BE2C (cell line): Measurements from ENCODE around the gene AURKAIP1.

Experiments
- DNase-seq: peaks from one replicate; pipeline ENCODE4 v3.0.0-alpha.2; 2020
- H3K27me3 ChIP-seq: fragments of 250-450 bp; sonication (Bioruptor Pico); 2 replicates; pipeline ENCODE4 v1.5.1; 2020; ENCODE audit warnings: mild to moderate bottlenecking
- H3K36me3 ChIP-seq: fragments of 250-450 bp; sonication (Bioruptor Pico); 2 replicates; pipeline ENCODE4 v1.5.1; 2020; ENCODE audit warnings: mild to moderate bottlenecking
- H3K4me1 ChIP-seq: fragments of 250-450 bp; sonication (Bioruptor Pico); 2 replicates; pipeline ENCODE4 v1.5.1; 2020
- H3K4me3 ChIP-seq: 2 replicates; pipeline ENCODE4 v1.5.1; 2011; ENCODE audit warnings: low read depth, low read length
- H3K9me3 ChIP-seq: fragments of 250-450 bp; sonication (Bioruptor Pico); 2 replicates; pipeline ENCODE4 v1.5.1; 2020
- TF ChIP-seq, protein P1 (sequence below): IDR thresholded peaks from 2 replicates; pipeline ENCODE4 v1.5.1; 2012; ENCODE audit warnings: mild to moderate bottlenecking, low read depth, low read length

Gene AURKAIP1

DNA sequence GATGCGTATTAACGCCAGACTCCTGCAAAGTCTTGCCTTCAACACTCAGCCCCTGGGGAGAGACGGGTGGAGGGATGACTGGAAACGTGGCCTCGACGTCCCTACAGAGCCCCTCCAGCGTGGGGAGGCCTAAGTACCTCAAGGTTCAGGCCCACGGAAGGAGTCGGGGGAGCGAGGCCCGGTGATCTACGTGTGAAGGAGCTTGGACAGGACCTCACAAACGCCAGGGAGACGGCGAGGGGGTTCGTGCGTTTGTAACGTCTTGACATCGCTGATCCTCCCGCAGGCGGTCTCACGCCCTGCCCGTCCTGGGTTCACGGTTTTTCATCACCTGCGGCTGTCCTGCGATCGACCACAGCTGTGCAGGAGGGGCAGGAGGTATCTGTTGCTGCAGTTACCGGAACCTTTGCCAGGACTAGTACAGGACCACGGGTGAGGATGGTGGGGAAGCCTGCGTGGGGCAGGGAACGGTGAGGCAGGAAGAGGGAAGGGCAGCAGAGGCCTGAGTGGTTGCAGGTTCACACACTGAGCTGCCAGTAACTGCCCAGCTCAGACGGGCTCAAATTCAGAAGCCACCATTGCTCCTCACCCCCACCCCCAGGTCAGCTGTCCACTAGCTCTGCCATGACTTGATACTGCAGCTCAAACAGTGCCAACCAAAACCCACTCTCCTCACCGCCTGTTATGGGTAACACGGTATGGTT, 25.0 kb upstream of the AURKAIP1 start:
- TF ChIP-seq, protein P1, sequence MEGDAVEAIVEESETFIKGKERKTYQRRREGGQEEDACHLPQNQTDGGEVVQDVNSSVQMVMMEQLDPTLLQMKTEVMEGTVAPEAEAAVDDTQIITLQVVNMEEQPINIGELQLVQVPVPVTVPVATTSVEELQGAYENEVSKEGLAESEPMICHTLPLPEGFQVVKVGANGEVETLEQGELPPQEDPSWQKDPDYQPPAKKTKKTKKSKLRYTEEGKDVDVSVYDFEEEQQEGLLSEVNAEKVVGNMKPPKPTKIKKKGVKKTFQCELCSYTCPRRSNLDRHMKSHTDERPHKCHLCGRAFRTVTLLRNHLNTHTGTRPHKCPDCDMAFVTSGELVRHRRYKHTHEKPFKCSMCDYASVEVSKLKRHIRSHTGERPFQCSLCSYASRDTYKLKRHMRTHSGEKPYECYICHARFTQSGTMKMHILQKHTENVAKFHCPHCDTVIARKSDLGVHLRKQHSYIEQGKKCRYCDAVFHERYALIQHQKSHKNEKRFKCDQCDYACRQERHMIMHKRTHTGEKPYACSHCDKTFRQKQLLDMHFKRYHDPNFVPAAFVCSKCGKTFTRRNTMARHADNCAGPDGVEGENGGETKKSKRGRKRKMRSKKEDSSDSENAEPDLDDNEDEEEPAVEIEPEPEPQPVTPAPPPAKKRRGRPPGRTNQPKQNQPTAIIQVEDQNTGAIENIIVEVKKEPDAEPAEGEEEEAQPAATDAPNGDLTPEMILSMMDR: no peak
- Histone ChIP-seq H3K4me3 (peak overlapping the region; percentile 87), H3K4me1 (no peaks in the 10 kb centered on the region; the same call in 1 of the 2 replicates), H3K27me3 (no peaks in the 10 kb centered on the region), H3K9me3 (no peaks in the 10 kb centered on the region), H3K36me3 (peaks cover 67% of the 10 kb centered on the region)
- no peak for DNase-seq

DNA sequence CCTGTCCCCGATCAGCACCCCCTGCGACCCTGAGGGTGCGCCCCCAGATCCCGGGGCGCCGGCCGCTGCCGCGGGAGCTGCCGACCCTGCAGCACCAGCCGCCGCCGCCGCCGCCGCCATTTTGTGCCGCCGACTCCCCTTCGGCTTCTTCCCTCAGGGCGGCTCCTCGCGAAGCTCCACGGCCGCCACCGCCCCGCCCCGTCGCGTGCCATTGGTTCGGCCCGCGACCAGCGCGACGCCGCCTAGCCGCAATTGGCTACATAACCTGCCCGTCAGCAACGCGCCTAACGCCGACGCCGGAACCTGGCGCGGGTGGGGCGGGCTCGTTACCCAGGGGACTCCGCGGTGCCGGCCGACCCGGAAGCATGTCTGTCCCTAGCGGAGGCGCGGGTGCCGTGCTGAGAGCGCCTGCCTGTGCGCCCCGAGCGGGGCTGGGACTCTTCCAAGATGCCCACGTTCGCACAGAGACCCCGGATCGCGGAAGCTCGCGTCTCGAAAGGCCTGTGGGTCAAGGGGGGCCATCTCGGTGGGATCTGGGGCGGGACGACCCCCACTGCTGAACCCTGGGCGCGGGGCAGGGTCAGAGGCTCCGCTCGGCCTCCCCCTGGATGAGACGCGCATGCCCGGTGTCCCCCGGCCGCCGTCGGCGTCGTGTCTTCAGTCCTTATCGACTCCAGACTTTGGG, 24.3 kb upstream of the AURKAIP1 start, which contains the start of gene CCNL2:
Gene CCNL2 (minus strand): TSS at position 149 of the 685 bp plus-strand sequence. CDS start 29 bp downstream, at position 120.
- DNase-seq: peak; percentile 100
- H3K4me3 ChIP-seq: peak within 1 kb of the TSS; percentile 87
- TF ChIP-seq, protein P1: peak; percentile 51
- H3K36me3 ChIP-seq: peaks cover 65% of the 10 kb centered on the region
- H3K27me3 ChIP-seq: no peaks in the 10 kb centered on the region
- no peaks in the 10 kb centered on the region for H3K9me3 ChIP-seq
- H3K4me1 ChIP-seq: no peaks in the 10 kb centered on the region; the same call in 1 of the 2 replicates

DNA sequence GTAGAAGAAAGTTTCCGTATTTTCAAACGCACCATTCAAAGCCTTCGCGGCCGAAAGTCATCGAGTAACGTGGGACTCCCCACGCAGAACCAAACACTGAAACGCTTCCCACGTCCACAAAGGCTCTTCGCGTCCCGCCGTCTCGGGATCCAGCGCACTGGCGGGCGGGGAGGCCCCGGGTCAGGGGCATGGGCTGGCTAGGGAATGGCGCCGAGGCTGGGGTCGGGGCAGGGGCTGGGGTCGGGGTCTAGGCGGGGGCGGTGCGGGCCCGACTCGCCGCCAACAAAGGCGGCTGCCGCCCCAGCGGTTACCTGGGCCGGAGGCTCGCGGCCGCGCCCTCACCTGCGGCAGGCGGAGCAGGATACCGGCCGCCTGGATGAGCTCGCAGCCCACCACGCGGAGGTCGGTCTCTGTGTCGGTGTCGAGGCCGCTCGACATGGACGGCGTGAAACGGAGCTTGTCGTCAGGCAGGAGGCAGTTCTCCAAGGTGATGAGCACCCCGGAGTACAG, 23.7 kb upstream of the AURKAIP1 start:
- Histone ChIP-seq H3K4me1 (no peaks in the 10 kb centered on the region; the same call in 1 of the 2 replicates), H3K27me3 (no peaks in the 10 kb centered on the region), H3K4me3 (peak overlapping the region; percentile 87), H3K9me3 (no peaks in the 10 kb centered on the region), H3K36me3 (peaks cover 69% of the 10 kb centered on the region)
- TF ChIP-seq, protein P1: no peak
- DNase-seq: no peak

DNA sequence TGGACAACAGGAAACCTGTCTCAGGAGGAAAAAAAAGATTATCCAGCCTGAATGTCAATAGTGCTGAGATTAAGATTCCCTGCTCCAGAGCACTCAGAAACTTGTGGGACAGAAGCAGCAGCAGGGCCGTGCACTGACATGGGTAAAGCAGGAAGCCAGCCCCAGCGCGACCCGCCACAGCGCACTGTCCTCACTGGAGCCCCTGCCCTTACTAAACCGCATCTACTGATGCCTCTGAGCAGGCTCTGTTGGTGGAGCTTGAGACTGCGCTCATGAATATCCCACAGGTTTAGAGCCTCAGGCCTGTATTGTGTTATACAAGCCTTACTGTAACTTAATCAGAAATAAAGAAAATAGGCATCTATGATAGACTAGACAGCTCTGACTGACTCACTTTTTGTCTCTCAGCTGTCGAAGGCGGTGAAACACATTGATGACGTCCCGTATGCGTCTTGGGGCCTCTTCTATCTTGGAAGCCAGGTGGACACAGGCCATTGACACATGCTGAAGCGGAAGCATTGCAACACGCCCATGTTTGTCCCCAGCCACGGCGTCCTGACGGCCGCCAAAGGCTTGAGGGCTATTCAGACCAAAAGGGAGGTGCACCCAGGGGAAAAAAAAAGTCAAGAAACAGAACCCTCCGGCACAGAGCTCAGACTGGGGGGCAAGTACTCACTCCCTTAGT, 23.0 kb upstream of the AURKAIP1 start:
- no peak for DNase-seq
- peak overlapping the region; percentile 87 for H3K4me3 ChIP-seq
- peaks cover 71% of the 10 kb centered on the region for H3K36me3 ChIP-seq
- TF ChIP-seq, protein P1: no peak
- no peaks in the 10 kb centered on the region for H3K9me3 ChIP-seq
- no peaks in the 10 kb centered on the region for H3K27me3 ChIP-seq
- H3K4me1 ChIP-seq: no peaks in the 10 kb centered on the region; the same call in 1 of the 2 replicates

DNA sequence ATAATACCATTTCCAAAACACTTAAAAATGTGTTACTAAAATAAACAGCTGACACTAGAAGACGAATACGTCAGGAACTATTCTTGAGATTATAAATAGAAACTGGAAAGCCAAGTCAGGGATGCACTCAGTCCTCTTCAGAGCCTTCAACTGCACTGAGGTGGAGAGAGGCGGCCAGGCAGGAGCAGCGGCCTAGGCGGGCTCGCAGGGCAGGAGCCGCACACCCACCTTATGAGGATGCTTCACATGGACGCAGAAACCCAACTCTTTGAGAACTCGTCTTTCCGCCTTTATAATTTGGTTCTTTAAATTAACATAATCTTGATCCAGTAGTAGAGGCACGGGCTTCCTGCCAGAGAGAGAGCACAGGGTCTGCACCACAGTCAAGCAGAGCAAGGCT, 20.2 kb upstream of the AURKAIP1 start:
- DNase-seq: no peak
- Histone ChIP-seq H3K36me3 (peaks cover 72% of the 10 kb centered on the region), H3K27me3 (no peaks in the 10 kb centered on the region), H3K4me1 (no peaks in the 10 kb centered on the region), H3K4me3 (no peak overlapping the region), H3K9me3 (no peaks in the 10 kb centered on the region)
- TF ChIP-seq, protein P1: no peak
